Nucleus accumbens (tissue), 56 donors: ENCODE measurements around the gene PDPK1.
"Not testable (repeated sequence)": the region's sequence is repeated elsewhere in the genome, so short reads cannot be mapped to it uniquely, and the experiment has no call there.

Experiments
- DNase-seq, 56 donors: peaks; one replicate each; lab custom pipeline; 2025; lab: John Stamatoyannopoulos, UW

Gene PDPK1

GRCh38 chr16:2604016-2604369 is 66.2 kb downstream of the PDPK1 start:
- not testable (repeated sequence) for DNase-seq

GRCh38 chr16:2606820-2607219 is 69.0 kb downstream of the PDPK1 start:
- DNase-seq: not testable (repeated sequence)

GRCh38 chr16:2609345-2609744 is 71.5 kb downstream of the PDPK1 start:
- not testable (repeated sequence) for DNase-seq

- DNase-seq: no peak
These were observed 72.1 kb downstream of the PDPK1 start for GRCh38 chr16:2609827-2610470.

GRCh38 chr16:2610781-2611498 is 73.1 kb downstream of the PDPK1 start:
- no peak for DNase-seq

GRCh38 chr16:2611499-2611862 is 73.7 kb downstream of the PDPK1 start:
- DNase-seq: no peak

- DNase-seq: not testable (repeated sequence)
These were observed 74.1 kb downstream of the PDPK1 start for GRCh38 chr16:2611877-2612276.

GRCh38 chr16:2613251-2613650 is 75.4 kb downstream of the PDPK1 start:
- not testable (repeated sequence) for DNase-seq

- DNase-seq: no peak
These were observed 77.0 kb downstream of the PDPK1 start for GRCh38 chr16:2614761-2615191.

GRCh38 chr16:2618964-2619363 is 81.1 kb downstream of the PDPK1 start:
- DNase-seq: not testable (repeated sequence)

GRCh38 chr16:2619628-2620027 is 81.8 kb downstream of the PDPK1 start:
- DNase-seq: not testable (repeated sequence)

GRCh38 chr16:2620870-2621269 is 83.0 kb downstream of the PDPK1 start:
- not testable (repeated sequence) for DNase-seq

- DNase-seq: not testable (repeated sequence)
These were observed 83.6 kb downstream of the PDPK1 start for GRCh38 chr16:2621395-2621794.

GRCh38 chr16:2627075-2627474 is 89.3 kb downstream of the PDPK1 start:
- DNase-seq: not testable (repeated sequence)

GRCh38 chr16:2631203-2631602 is 93.4 kb downstream of the PDPK1 start:
- DNase-seq: not testable (repeated sequence)

- DNase-seq: not testable (repeated sequence)
These were observed 94.5 kb downstream of the PDPK1 start for GRCh38 chr16:2632291-2632690.

GRCh38 chr16:2639071-2639721 is 101.4 kb downstream of the PDPK1 start:
- DNase-seq: not testable (repeated sequence)

- DNase-seq: not testable (repeated sequence)
These were observed 101.9 kb downstream of the PDPK1 start for GRCh38 chr16:2639722-2640072.

GRCh38 chr16:2642561-2642960 is 104.7 kb downstream of the PDPK1 start:
- DNase-seq: not testable (repeated sequence)

GRCh38 chr16:2644754-2645453 is 107.1 kb downstream of the PDPK1 start:
- DNase-seq: not testable (repeated sequence)

GRCh38 chr16:2651268-2651871 is 113.5 kb downstream of the PDPK1 start:
- DNase-seq: not testable (repeated sequence)
